Breast epithelium (tissue), 4 donors: Measurements from ENCODE around the gene SIM2. TPM values are rescaled to one million over a fixed set of nuclear protein-coding genes. Genes with fewer than 3 reads are reported as not detected.
"Not testable (repeated sequence)": the region's sequence is repeated elsewhere in the genome, so short reads cannot be mapped to it uniquely, and the experiment has no call there.

Source experiments
- DNase-seq, 2 donors: peaks; one replicate each; pipeline ENCODE4 v3.0.0-alpha.2; 2019; ENCODE audit warnings: low spot score in 2 of 2
- H3K27ac ChIP-seq, 2 donors: fragments of 200-600 bp; sonication (generic) in 1 of 2; one replicate each; pipeline ENCODE4 v1.5.1; 2016 to 2019; ENCODE audit warnings: mild to moderate bottlenecking in 1 of 2
- H3K27me3 ChIP-seq, 2 donors: fragments of 200-600 bp; sonication (generic) in 1 of 2; one replicate each; pipeline versions ENCODE4 v1.5.1 to v1.6.0; 2017 to 2019; ENCODE audit warnings: control low read depth in 1 of 2, mild to moderate bottlenecking in 1 of 2
- H3K36me3 ChIP-seq: fragments of 200-600 bp; one replicate; pipeline ENCODE4 v1.5.1; 2019
- H3K4me1 ChIP-seq, 2 donors: fragments of 200-600 bp; sonication (generic); one replicate each; pipeline ENCODE4 v1.5.1; 2016 to 2019; ENCODE audit warnings: control low read depth in 1 of 2
- H3K4me3 ChIP-seq, 3 donors: fragments of 200-600 bp; sonication (generic); 1 replicate in 2 of 3; 2 replicates in 1 of 3; pipeline ENCODE4 v1.5.1; 2016 to 2019; ENCODE audit warnings: mild to moderate bottlenecking in 3 of 3, moderate library complexity in 2 of 3
- H3K9me3 ChIP-seq, 2 donors: fragments of 200-600 bp; sonication (generic) in 1 of 2; one replicate each; pipeline ENCODE4 v1.5.1; 2016 to 2019; ENCODE audit warnings: control low read depth in 1 of 2
- CTCF ChIP-seq, 3 donors: fragments of 450-650 bp; IDR thresholded peaks; one replicate each; pipeline ENCODE4 v1.5.1; 2016 to 2017; ENCODE audit warnings: antibody characterized with exemption in 3 of 3, mild to moderate bottlenecking in 3 of 3, moderate library complexity in 3 of 3
- POLR2A ChIP-seq: fragments of 450-650 bp; IDR thresholded peaks from one replicate; pipeline ENCODE4 v1.6.1; 2016; ENCODE audit warnings: antibody characterized with exemption, mild to moderate bottlenecking, moderate library complexity
- POLR2AphosphoS5 ChIP-seq, 3 donors: sonication (generic); formaldehyde crosslinking; IDR thresholded peaks; one replicate each; pipeline ENCODE4 v1.6.1; 2017; ENCODE audit warnings: antibody characterized with exemption in 3 of 3
- intact Hi-C: fragments of 100-400 bp; cut with DNase I; formaldehyde crosslinking; loops from one replicate; pipeline ENCODE4 v1.15.1; 2023; ENCODE audit warnings: low total_unique reads
- total RNA-seq, 3 donors: library from RNA; depleted of rRNA; stranded (reverse); fragments of >200 nt; gene quantifications; one replicate each; pipeline ENCODE4 v1.1.0, GENCODE V29; 2016

SIM2 gene
- total RNA-seq, 3 donors from 2014 or later: 0.15 to 0.33 (median 0.32) TPM

DNA sequence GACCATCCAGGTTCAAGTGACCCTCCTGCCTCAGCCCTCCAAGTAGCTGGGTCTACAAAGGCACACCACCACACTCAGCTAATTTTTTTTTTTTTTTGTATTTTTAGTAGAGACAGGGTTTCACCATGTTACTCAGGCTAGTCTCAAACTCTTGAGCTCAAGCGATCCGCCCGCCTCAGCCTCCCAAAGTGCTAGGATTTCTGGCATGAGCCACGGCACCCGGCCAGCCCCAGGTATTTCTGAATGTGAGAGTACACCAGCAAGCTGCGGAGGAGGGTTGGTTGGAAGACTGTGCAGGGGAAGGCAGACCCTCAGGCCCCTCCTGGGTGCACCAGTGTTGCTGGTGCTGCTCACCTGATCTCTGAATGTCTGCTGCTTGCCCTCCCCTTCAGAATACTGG lies 33.1 kb upstream of the SIM2 start:
- intact Hi-C loops: no loop called here
- TF ChIP-seq CTCF (IDR thresholded peaks at IDR 0.05) (no peak), POLR2A (no peak), POLR2AphosphoS5 (IDR thresholded peaks at IDR 0.05) (no peak)
- no peaks in the 10 kb centered on the region for H3K36me3 ChIP-seq
- H3K4me1 ChIP-seq: no peaks in the 10 kb centered on the region
- peaks cover 0 to 48% of the 10 kb centered on the region in 2 donors for H3K27me3 ChIP-seq
- no peaks in the 10 kb centered on the region for H3K9me3 ChIP-seq
- no peak overlapping the region for H3K4me3 ChIP-seq
- no peak overlapping the region for H3K27ac ChIP-seq
- no peak for DNase-seq

DNA sequence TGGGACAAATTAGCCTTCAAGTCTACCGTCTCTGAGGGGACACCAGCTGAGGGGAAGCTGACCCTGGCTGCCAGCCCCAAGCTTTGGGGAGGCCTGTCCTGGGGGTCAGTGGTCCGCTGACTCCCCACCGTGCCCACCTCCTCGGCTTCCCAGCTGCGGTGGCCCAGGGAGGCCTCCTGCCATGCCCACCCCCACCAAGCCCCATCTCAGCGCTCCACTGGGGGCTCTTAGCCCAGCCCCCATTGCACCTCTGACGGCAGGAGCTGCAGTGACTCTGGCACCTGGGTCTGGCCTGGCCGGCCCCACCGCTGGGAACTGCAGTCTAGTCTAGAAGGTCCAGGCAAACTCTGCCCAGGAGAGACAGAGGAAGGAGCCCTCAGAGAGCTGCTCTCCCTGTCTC lies 30.2 kb upstream of the SIM2 start:
- Histone ChIP-seq H3K27me3 (peaks cover 0 to 35% of the 10 kb centered on the region in 2 donors), H3K4me3 (no peak overlapping the region)
- intact Hi-C loops: no loop called here

GRCh38 chr21:36671836-36672235 lies 27.1 kb upstream of the SIM2 start:
- no peak overlapping the region for H3K4me3 ChIP-seq
- H3K36me3 ChIP-seq: no peaks in the 10 kb centered on the region
- H3K27me3 ChIP-seq: peaks cover 0 to 25% of the 10 kb centered on the region in 2 donors
- H3K4me1 ChIP-seq: no peaks in the 10 kb centered on the region
- H3K9me3 ChIP-seq: no peaks in the 10 kb centered on the region
- DNase-seq: no peak
- intact Hi-C loops: no loop called here
- TF ChIP-seq POLR2A (no peak), POLR2AphosphoS5 (IDR thresholded peaks at IDR 0.05) (no peak), CTCF (IDR thresholded peaks at IDR 0.05) (no peak)
- no peak overlapping the region for H3K27ac ChIP-seq

More for the DNA sequence above, 30.2 kb upstream of the SIM2 start:
- no peak for DNase-seq
- H3K27ac ChIP-seq: no peak overlapping the region
- H3K4me1 ChIP-seq: no peaks in the 10 kb centered on the region
- H3K9me3 ChIP-seq: no peaks in the 10 kb centered on the region
- TF ChIP-seq POLR2A: no peak
- no peak for TF ChIP-seq CTCF (IDR thresholded peaks at IDR 0.05)
- no peaks in the 10 kb centered on the region for H3K36me3 ChIP-seq

GRCh38 chr21:36672296-36672695 lies 26.6 kb upstream of the SIM2 start:
- H3K9me3 ChIP-seq, intact Hi-C loops, H3K4me1 ChIP-seq, H3K27ac ChIP-seq, H3K36me3 ChIP-seq, H3K4me3 ChIP-seq, DNase-seq: not testable (repeated sequence)
- H3K27me3 ChIP-seq: peaks cover 0 to 20% of the 10 kb centered on the region in 2 donors

GRCh38 chr21:36672737-36673136 lies 26.2 kb upstream of the SIM2 start:
- H3K4me3 ChIP-seq: no peak overlapping the region
- H3K27ac ChIP-seq: no peak overlapping the region
- H3K9me3 ChIP-seq: no peaks in the 10 kb centered on the region
- peaks cover 0 to 16% of the 10 kb centered on the region in 2 donors for H3K27me3 ChIP-seq
- H3K36me3 ChIP-seq: no peaks in the 10 kb centered on the region
- no peak for DNase-seq
- no peaks in the 10 kb centered on the region for H3K4me1 ChIP-seq
- no peak for TF ChIP-seq CTCF (IDR thresholded peaks at IDR 0.05)
- TF ChIP-seq POLR2A: no peak
- no peak for TF ChIP-seq POLR2AphosphoS5 (IDR thresholded peaks at IDR 0.05)
- intact Hi-C loops: no loop called here
